Pancreas (tissue), 10 donors: Measurements from ENCODE around the gene DDTL. TPM values are rescaled to one million over a fixed set of nuclear protein-coding genes. Genes with fewer than 3 reads are reported as not detected.
"Not testable (repeated sequence)": the region's sequence is repeated elsewhere in the genome, so short reads cannot be mapped to it uniquely, and the experiment has no call there.

Source experiments
- ATAC-seq, 4 donors: fragments of 200-7000 bp; cut with Tn5 transposase; one replicate each; pipeline versions ENCODE4 v1.8.0 to v1.9.1; 2020; ENCODE audit warnings: mild to moderate bottlenecking in 4 of 4, moderate library complexity in 4 of 4
- DNase-seq, 6 donors: peaks; one replicate each; pipeline ENCODE4 v3.0.0-alpha.2; 2020
- FAIRE-seq: peaks from 2 replicates; lab custom pipeline; 2012; peaks lifted over from hg19 to GRCh38; lab: Jason Lieb, UNC
- H3K27ac ChIP-seq, 4 donors: fragments of 200-600 bp; sonication (generic); 1 replicate in 3 of 4; 2 replicates in 1 of 4; pipeline versions ENCODE4 v1.5.0 to v1.8.0; 2020
- H3K27me3 ChIP-seq, 4 donors: fragments of 200-600 bp; one replicate each; pipeline ENCODE4 v1.8.0; 2021
- H3K36me3 ChIP-seq, 3 donors: fragments of 200-600 bp; sonication (generic) in 1 of 3; one replicate each; pipeline versions ENCODE4 v1.5.0 to v1.8.0; 2020 to 2021
- H3K4me1 ChIP-seq, 3 donors: fragments of 200-600 bp; one replicate each; pipeline ENCODE4 v1.8.0; 2021
- H3K4me3 ChIP-seq, 4 donors: fragments of 200-600 bp; sonication (generic) in 2 of 4; one replicate each; pipeline versions ENCODE4 v1.5.0 to v1.8.0; 2020 to 2021
- H3K9me3 ChIP-seq, 4 donors: fragments of 200-600 bp; one replicate each; pipeline ENCODE4 v1.8.0; 2021
- CTCF ChIP-seq, 4 donors: fragments of 200-600 bp; sonication (generic) in 3 of 4; IDR thresholded peaks; one replicate each; pipeline versions ENCODE4 v1.5.0 to v1.8.0; 2021; ENCODE audit warnings: antibody characterized with exemption in 4 of 4
- WGBS, 2 donors: extraction: QIAGEN DNeasy Blood & Tissue Kit; methylation state at CpG; one replicate each; pipeline ENCODE4 v1.1.7; 2013; 5-methylcytosine and 5-hydroxymethylcytosine counted together
- intact Hi-C, 3 donors: fragments of 100-400 bp; cut with DNase I; formaldehyde crosslinking; loops; one replicate each; pipeline versions ENCODE4 v1.11.1 to v1.14.2; 2022
- polyA plus RNA-seq, 2 donors: library from polyadenylated mRNA; stranded (reverse); fragments of 200-250 nt; gene quantifications; one replicate each; pipeline ENCODE4 v1.2.3, GENCODE V29; 2013
- total RNA-seq, 6 donors: library from RNA; stranded (reverse); fragmentation: NEBNext Ultra II Directional in 4 of 6; extraction: Animal tissue kit (Norgen Biotek cat#: 25700) in 4 of 6; gene quantifications; one replicate each; pipeline versions ENCODE4 v1.2.1 to v1.2.4, GENCODE V29; 2021 to 2023
- donor health status: healthy with polysubstance abuse.
- donor health status: DM: no; HTN: no; CAD: no; lungs with moderate emphysema.
- donor health status: DM: no; HTN: no; CAD: no.
- donor health status: control.
- donor health status: control.
- donor health status: Bipolar disorder and iron deficiency.
- donor health status: DM: yes; HTN: yes; CAD: no.
- donor health status: DM: no; HTN: no; CAD: no.
- donor health status: DM: no; HTN: no; CAD: no.
- donor health status: DM: yes; HTN: yes; CAD: no.

Gene DDTL
- total RNA-seq (1 to 10 TPM in 5 of 6 donors, under 1 TPM in 1; 0.79 to 4.1 (median 1.7) TPM), polyA plus RNA-seq (1 to 10 TPM; 1.4 to 2.8 TPM)

GRCh38 chr22:23966568-23966967, at the start of gene DDTL:
TSS of gene DDTL (plus strand) at chr22:23966888. CDS start at chr22:23966915, 27 bp downstream.
- H3K4me3 ChIP-seq, FAIRE-seq, H3K36me3 ChIP-seq, H3K4me1 ChIP-seq, H3K9me3 ChIP-seq, H3K27me3 ChIP-seq, H3K27ac ChIP-seq, DNase-seq: not testable (repeated sequence)
- intact Hi-C loops: loop anchor here in 1 of 3 donors (5.0 kb wide), 1 partner anchor 34 kb away; no protein-coding TSS in a partner anchor
- WGBS, 2 donors: no CpG with 5 or more reads among the region's 30 CpGs
- peak; percentile 90 to 96 (median 94) for ATAC-seq

DNA sequence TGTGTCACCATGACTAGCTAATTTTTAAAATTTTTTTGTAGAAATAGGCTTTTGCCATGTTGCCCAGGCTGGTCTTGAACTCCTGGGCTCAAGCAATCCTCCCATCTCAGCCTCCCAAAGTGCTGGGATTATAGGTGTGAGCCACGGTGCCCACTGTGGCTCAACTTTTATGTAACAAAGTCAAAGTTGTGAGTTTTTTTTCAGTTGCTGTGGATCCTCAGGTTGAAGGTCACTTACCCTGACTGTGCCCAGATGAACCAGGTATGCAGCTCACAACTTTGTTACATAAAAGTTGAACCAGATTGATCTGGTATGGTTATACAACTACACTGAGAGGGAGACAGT, 46.4 kb upstream of the DDTL start:
- H3K36me3 ChIP-seq, H3K9me3 ChIP-seq, ATAC-seq, DNase-seq, H3K4me1 ChIP-seq, FAIRE-seq, H3K4me3 ChIP-seq, H3K27ac ChIP-seq, H3K27me3 ChIP-seq: not testable (repeated sequence)
- 73 to 96% methylated on average over 1 of the region's 1 CpG for WGBS, 2 donors
- intact Hi-C loops: loop anchor here in 1 of 3 donors (10.0 kb wide), 1 partner anchor 55 kb away; the partner anchor contains the start of gene DDT

DNA sequence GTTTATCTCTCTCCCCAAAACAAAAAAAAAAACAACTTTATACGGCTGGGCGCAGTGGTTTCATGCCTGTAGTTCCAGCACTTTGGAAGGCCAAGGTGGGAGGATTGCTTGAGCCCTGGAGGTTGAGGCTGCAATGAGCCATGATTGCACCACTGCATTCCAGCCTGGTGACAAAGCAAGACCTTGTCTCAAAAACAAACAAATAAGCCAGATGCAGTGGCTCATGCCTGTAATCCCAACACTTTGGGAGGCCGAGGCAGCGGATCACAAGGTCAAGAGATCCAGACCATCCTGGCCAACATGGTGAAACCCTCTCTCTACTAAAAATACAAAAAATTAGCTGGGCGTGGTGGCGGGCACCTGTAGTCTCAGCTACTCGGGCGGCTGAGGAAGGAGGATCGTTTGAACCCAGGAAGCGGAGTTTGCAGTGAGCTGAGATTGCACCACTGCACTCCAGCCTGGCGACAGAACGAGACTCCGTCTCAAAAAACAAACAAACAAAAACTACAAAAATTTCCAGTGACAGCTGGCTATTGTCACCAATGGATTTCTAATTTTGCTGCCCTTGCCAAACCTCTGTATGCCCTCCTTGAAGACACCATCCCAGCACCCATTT, 45.0 kb upstream of the DDTL start:
- not testable (repeated sequence) for H3K9me3 ChIP-seq, H3K27ac ChIP-seq, FAIRE-seq, H3K36me3 ChIP-seq, H3K4me1 ChIP-seq, ATAC-seq, H3K4me3 ChIP-seq, H3K27me3 ChIP-seq, DNase-seq
- 86 to 91% methylated on average over 13 of the region's 13 CpGs for WGBS, 2 donors
- intact Hi-C loops: loop anchor here in 1 of 3 donors (10.0 kb wide), 1 partner anchor 53 kb away; the partner anchor contains the start of gene DDT

DNA sequence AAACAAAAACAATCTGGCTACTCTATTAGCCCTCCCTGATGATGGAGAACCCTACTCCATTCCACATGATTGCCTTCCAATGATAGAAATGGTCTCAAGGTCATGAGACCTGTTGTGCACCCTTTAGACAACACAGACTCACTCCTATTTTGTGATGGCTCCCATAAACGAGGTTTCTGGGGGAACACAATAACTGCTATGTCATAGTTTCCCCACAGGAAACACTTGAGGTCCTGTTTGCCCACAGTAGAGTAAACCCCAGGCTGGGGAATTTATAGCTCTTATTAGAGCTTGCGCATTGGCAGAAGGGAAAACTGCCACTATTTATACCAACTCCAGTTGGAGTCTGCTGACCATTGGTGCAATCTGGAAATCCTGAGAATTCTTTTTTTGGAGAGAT, 43.8 kb upstream of the DDTL start:
- TF ChIP-seq CTCF (IDR thresholded peaks at IDR 0.05): no peak
- Histone ChIP-seq H3K4me1 (no peaks in the 10 kb centered on the region), H3K36me3 (no peaks in the 10 kb centered on the region), H3K9me3 (no peaks in the 10 kb centered on the region), H3K4me3 (no peak overlapping the region), H3K27ac (no peak overlapping the region), H3K27me3 (no peaks in the 10 kb centered on the region)
- FAIRE-seq: no peak
- WGBS, 2 donors: 66 to 75% methylated on average over 2 of the region's 2 CpGs
- ATAC-seq: no peak
- DNase-seq: no peak
- intact Hi-C loops: loop anchor here in 1 of 3 donors (10.0 kb wide), 1 partner anchor 52 kb away; the partner anchor contains the start of gene DDT

- Histone ChIP-seq H3K4me3 (no peak overlapping the region), H3K36me3 (no peaks in the 10 kb centered on the region), H3K9me3 (no peaks in the 10 kb centered on the region), H3K27ac (no peak overlapping the region), H3K27me3 (no peaks in the 10 kb centered on the region), H3K4me1 (no peaks in the 10 kb centered on the region)
- intact Hi-C loops: loop anchor here in 1 of 3 donors (10.0 kb wide), 1 partner anchor 50 kb away; the partner anchor contains the start of gene DDT
- TF ChIP-seq CTCF (IDR thresholded peaks at IDR 0.05): no peak
- ATAC-seq (no peak), FAIRE-seq (no peak), DNase-seq (no peak)
- WGBS, 2 donors: 79 to 82% methylated on average over 6 of the region's 6 CpGs
Measured at GRCh38 chr22:23925020-23925606, 41.6 kb upstream of the DDTL start.

- DNase-seq (no peak), ATAC-seq (no peak), FAIRE-seq (no peak)
- intact Hi-C loops: loop anchor here in 1 of 3 donors (10.0 kb wide), 1 partner anchor 48 kb away; the partner anchor contains the start of gene DDT
- Histone ChIP-seq H3K36me3 (no peaks in the 10 kb centered on the region), H3K4me3 (no peak overlapping the region), H3K27me3 (no peaks in the 10 kb centered on the region), H3K27ac (no peak overlapping the region), H3K9me3 (no peaks in the 10 kb centered on the region), H3K4me1 (no peaks in the 10 kb centered on the region)
- WGBS, 2 donors: 71 to 76% methylated on average over 14 of the region's 14 CpGs
- no peak for TF ChIP-seq CTCF (IDR thresholded peaks at IDR 0.05)
Measured at GRCh38 chr22:23926561-23926960, 40.1 kb upstream of the DDTL start.
